ENCODE results near the gene DRD5.
"Not testable (repeated sequence)": the region's sequence is repeated elsewhere in the genome, so short reads cannot be mapped to it uniquely, and the experiment has no call there.

Gene DRD5
- long read RNA-seq = 0 reads

DNA sequence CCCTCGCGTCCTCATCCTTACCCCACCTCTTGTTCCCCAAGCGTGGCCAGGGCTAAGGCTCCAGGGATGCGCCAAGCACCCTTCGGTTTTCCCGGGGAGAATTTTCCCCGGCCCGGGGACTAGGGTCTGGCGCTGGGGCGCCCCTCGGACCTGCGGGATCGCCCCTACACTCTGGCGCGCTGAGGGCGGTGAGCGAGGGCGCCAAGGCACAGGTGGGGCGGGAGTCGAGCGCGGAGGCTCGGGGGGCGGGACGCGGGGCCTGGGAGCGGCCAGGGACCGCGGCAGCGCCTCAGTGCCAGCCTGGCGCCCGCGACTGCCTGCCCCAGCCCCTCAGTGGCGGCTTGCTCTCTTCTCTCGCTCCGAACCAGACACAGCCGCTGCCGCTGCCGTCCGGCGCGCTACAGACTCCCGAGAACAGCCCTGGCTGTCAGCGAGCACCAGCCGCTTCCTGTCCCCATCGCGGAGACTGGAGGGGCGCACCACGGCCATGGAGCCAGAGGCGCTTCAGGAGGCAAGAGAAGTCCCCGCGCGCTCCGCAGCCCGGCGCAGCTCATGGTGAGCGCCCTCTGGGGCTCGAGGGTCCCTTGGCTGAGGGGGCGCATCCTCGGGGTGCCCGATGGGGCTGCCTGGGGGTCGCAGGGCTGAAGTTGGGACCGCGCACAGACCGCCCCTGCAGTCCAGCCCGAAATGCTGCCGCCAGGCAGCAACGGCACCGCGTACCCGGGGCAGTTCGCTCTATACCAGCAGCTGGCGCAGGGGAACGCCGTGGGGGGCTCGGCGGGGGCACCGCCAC is at the start of gene DRD5:
Gene DRD5 (plus strand): TSS at position 292 of the 793 bp plus-strand sequence. CDS start 396 bp downstream, at position 688.
- Histone ChIP-seq H3K27me3 (ENCODE audit: insufficient read depth, poor library complexity, severe bottlenecking) (no peaks in the 10 kb centered on the region), H3K27ac (replicated peaks) (no peak within 1 kb of the TSS), H3K4me3 (replicated peaks; ENCODE audit: insufficient read depth, low read length) (no peak within 1 kb of the TSS)
- no peak for DNase-seq (ENCODE audit: low read depth in 1 of 2, low spot score in 1 of 2)
- no peak for TF ChIP-seq POLR2AphosphoS5 (IDR thresholded peaks at IDR 0.05; ENCODE audit: low read depth)
- TF ChIP-seq, protein P1, sequence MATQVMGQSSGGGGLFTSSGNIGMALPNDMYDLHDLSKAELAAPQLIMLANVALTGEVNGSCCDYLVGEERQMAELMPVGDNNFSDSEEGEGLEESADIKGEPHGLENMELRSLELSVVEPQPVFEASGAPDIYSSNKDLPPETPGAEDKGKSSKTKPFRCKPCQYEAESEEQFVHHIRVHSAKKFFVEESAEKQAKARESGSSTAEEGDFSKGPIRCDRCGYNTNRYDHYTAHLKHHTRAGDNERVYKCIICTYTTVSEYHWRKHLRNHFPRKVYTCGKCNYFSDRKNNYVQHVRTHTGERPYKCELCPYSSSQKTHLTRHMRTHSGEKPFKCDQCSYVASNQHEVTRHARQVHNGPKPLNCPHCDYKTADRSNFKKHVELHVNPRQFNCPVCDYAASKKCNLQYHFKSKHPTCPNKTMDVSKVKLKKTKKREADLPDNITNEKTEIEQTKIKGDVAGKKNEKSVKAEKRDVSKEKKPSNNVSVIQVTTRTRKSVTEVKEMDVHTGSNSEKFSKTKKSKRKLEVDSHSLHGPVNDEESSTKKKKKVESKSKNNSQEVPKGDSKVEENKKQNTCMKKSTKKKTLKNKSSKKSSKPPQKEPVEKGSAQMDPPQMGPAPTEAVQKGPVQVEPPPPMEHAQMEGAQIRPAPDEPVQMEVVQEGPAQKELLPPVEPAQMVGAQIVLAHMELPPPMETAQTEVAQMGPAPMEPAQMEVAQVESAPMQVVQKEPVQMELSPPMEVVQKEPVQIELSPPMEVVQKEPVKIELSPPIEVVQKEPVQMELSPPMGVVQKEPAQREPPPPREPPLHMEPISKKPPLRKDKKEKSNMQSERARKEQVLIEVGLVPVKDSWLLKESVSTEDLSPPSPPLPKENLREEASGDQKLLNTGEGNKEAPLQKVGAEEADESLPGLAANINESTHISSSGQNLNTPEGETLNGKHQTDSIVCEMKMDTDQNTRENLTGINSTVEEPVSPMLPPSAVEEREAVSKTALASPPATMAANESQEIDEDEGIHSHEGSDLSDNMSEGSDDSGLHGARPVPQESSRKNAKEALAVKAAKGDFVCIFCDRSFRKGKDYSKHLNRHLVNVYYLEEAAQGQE (IDR thresholded peaks at IDR 0.05; ENCODE audit: insufficient replicate concordance, low read depth) = no peak
- TF ChIP-seq, protein P2, sequence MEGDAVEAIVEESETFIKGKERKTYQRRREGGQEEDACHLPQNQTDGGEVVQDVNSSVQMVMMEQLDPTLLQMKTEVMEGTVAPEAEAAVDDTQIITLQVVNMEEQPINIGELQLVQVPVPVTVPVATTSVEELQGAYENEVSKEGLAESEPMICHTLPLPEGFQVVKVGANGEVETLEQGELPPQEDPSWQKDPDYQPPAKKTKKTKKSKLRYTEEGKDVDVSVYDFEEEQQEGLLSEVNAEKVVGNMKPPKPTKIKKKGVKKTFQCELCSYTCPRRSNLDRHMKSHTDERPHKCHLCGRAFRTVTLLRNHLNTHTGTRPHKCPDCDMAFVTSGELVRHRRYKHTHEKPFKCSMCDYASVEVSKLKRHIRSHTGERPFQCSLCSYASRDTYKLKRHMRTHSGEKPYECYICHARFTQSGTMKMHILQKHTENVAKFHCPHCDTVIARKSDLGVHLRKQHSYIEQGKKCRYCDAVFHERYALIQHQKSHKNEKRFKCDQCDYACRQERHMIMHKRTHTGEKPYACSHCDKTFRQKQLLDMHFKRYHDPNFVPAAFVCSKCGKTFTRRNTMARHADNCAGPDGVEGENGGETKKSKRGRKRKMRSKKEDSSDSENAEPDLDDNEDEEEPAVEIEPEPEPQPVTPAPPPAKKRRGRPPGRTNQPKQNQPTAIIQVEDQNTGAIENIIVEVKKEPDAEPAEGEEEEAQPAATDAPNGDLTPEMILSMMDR (IDR thresholded peaks at IDR 0.05; ENCODE audit: insufficient read depth, low read length) = no peak
- TF ChIP-seq GABPA (IDR thresholded peaks at IDR 0.05; ENCODE audit: low read depth) = no peak
- no peak for TF ChIP-seq SPI1 (IDR thresholded peaks at IDR 0.05; ENCODE audit: borderline replicate concordance, low read depth)

DNA sequence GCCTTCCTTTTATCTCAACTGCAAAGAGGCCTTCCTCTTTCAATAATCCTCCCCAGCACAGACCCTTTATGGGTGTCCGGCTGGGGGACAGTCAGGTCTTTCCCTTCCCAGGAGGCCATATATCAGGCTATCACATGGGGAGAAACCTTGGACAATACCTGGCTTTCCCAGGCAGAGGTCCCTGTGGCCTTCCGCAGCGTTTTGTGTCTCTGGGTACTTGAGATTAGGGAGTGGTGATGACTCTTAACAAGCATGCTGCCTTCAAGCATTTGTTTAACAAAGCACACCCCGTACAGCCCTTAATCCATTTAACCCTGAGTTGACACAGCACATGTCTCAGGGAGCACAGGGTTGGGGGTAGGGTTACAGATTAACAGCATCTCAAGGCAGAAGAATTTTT is 49.2 kb upstream of the DRD5 start:
- DNase-seq (ENCODE audit: low read depth in 1 of 2, low spot score in 1 of 2); H3K27me3 ChIP-seq (ENCODE audit: insufficient read depth, poor library complexity, severe bottlenecking); H3K4me3 ChIP-seq (replicated peaks; ENCODE audit: insufficient read depth, low read length); H3K27ac ChIP-seq (replicated peaks): not testable (repeated sequence)

DNA sequence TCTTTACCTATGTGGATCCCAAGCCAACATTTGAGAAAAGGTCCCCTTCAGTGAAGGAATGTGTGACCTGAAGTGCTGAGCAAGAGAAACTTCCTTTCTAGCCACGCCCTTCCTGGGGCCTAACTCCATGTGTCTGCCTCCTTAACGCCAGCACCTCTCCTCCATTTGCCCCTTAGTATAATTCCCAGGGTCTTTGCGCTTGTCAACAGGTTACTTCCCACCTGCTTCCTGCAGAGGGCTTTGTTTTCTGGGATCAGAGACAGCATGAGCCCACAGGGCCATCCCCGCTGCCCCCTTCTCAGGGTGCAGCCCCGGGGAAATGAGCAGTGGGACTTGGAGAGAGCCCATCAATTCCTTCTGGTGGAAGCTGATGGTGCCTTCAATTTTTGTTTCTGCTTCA is 45.9 kb upstream of the DRD5 start:
- Histone ChIP-seq H3K4me3 (replicated peaks; ENCODE audit: insufficient read depth, low read length) (no peak overlapping the region), H3K27me3 (ENCODE audit: insufficient read depth, poor library complexity, severe bottlenecking) (no peaks in the 10 kb centered on the region), H3K27ac (replicated peaks) (no peak overlapping the region)
- TF ChIP-seq, protein P2 (IDR thresholded peaks at IDR 0.05; ENCODE audit: insufficient read depth, low read length) = no peak
- no peak for TF ChIP-seq SPI1 (IDR thresholded peaks at IDR 0.05; ENCODE audit: borderline replicate concordance, low read depth)
- TF ChIP-seq, protein P1 (IDR thresholded peaks at IDR 0.05; ENCODE audit: insufficient replicate concordance, low read depth) = no peak
- no peak for TF ChIP-seq POLR2AphosphoS5 (IDR thresholded peaks at IDR 0.05; ENCODE audit: low read depth)
- no peak for TF ChIP-seq GABPA (IDR thresholded peaks at IDR 0.05; ENCODE audit: low read depth)
- no peak for DNase-seq (ENCODE audit: low read depth in 1 of 2, low spot score in 1 of 2)

DNA sequence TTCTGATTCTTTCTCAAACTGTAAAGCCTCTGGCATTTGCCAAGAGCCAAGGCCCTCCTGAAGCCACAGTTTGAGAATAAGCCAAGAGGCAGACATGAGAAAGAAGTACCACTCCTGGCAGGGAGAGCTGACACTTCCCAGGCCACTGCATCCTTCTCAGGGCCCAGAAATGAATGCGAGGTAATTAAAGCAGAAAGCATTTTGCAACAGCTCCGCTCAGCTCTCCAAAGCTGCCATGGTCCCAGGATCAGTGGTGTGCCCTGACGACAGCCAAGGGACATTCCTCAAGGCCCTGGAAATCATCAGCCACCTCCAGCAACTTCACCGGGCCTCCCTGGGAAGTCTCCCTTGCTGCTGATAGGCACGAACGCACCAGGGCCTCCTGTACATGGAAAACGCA is 44.2 kb upstream of the DRD5 start:
- H3K27ac ChIP-seq (replicated peaks); H3K27me3 ChIP-seq (ENCODE audit: insufficient read depth, poor library complexity, severe bottlenecking); DNase-seq (ENCODE audit: low read depth in 1 of 2, low spot score in 1 of 2); H3K4me3 ChIP-seq (replicated peaks; ENCODE audit: insufficient read depth, low read length): not testable (repeated sequence)

DNA sequence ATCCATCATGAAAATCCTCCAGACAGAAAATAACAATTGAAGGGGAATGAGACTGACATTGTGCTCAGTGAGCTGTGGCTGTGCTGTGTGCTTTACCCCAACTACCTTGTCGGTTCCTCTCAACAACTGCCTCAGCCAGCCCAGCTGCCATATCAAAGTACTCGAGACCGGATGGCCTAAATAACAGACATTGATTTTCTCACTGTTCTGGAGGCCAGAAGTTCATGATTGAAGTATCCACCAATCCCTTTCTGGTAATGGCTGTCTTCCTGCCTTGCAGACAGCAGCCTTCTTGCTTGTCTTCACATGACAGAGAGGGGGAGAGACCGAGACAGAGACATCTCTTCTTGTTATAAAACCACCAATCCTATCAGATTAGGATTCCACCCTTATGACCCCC is 37.6 kb upstream of the DRD5 start:
- H3K27me3 ChIP-seq (ENCODE audit: insufficient read depth, poor library complexity, severe bottlenecking); DNase-seq (ENCODE audit: low read depth in 1 of 2, low spot score in 1 of 2); H3K27ac ChIP-seq (replicated peaks); H3K4me3 ChIP-seq (replicated peaks; ENCODE audit: insufficient read depth, low read length): not testable (repeated sequence)
